HepG2 (cell line): Measurements from ENCODE around the gene PVRIG.

Source experiments
- CTCF ChIP-seq: sonication (generic); formaldehyde crosslinking; IDR thresholded peaks from 2 replicates; pipeline ENCODE4 v1.5.0; 2020; ENCODE audit warnings: mild to moderate bottlenecking, missing genetic modification reagents, moderate library complexity
- EP300 ChIP-seq, 3 experiments: sonication (generic) in 1 of 3; formaldehyde crosslinking in 1 of 3; IDR thresholded peaks; 2 replicates each; pipeline versions ENCODE4 v1.5.1 to v1.6.1; 2011 to 2020; ENCODE audit warnings: low read depth in 2 of 3, low read length in 2 of 3, borderline replicate concordance in 1 of 3, improper control_type of control experiment in 1 of 3, mild to moderate bottlenecking in 1 of 3, missing genetic modification reagents in 1 of 3, moderate library complexity in 1 of 3
- HNRNPH1 ChIP-seq: fragments of 200-400 bp; formaldehyde crosslinking; optimal IDR thresholded peaks from 2 replicates; pipeline ENCODE3; 2017; ENCODE audit warnings: mild to moderate bottlenecking, low read depth, low read length
- ZNF660 ChIP-seq: sonication (generic); formaldehyde crosslinking; IDR thresholded peaks from 2 replicates; pipeline ENCODE4 v1.5.1; 2020; ENCODE audit warnings: mild to moderate bottlenecking, low read depth, missing genetic modification reagents, borderline replicate concordance

GRCh38 chr7:100266576-100267354 is 47.0 kb downstream of the PVRIG start:
- TF ChIP-seq HNRNPH1 = no peak
- no peak for TF ChIP-seq CTCF (CRISPR knock-in tag)
- TF ChIP-seq ZNF660 (CRISPR knock-in tag) = no peak
- no peak for TF ChIP-seq EP300 (IDR thresholded peaks at IDR 0.05; ENCODE audit: low read depth in 2 of 2, low read length in 2 of 2)
- no peak for TF ChIP-seq EP300 (CRISPR knock-in tag; IDR thresholded peaks at IDR 0.05; ENCODE audit: borderline replicate concordance)
